ENCODE measurements around the gene CCDC102A. TPM values are rescaled to one million over a fixed set of nuclear protein-coding genes. Genes with fewer than 3 reads are reported as not detected.

CCDC102A gene
- total RNA-seq, 4 donors from 2014 or later: 7.1 to 11.5 (median 8.5) TPM

DNA sequence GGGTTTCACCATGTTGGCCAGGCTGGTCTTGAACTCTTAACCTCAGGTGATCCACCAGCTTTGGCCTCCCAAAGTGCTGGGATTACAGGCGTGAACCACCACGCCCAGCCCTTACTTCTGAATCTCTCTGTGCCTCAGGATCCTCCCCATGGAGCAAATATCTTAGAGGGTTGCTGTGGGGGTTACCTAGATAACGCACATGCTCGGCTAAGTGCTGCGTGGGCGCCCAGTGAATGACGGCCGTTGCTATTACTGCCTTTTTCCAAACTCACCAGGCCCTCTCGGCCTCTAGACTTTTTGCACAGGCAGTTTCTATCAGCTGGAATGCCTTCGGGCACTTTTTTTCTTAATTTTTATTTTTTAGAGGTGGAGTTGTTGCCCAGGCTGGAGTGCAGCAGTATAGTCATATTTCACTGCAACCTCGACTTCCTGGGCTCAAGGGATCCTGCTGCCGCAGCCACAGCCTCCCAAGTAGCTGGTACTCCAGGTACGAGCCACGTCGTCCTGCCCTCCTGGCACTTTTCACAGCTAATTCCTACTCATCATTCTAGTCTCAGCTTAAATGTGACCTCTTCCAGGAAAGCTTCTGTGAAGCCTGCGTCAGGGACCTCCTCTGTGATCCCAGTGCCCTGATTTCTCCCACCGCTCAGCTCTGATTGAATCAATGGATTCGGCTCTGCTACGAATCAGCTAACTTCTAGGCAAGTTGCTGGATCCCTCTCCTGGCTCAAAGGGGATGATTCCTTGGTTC lies 8.6 kb downstream of the CCDC102A start:
- Histone ChIP-seq H3K4me3 (no peak overlapping the region), H3K27ac (no peak overlapping the region), H3K4me1 (peaks cover 21% of the 10 kb centered on the region), H3K27me3 (no peaks in the 10 kb centered on the region), H3K9me3 (no peaks in the 10 kb centered on the region), H3K36me3 (no peaks in the 10 kb centered on the region)
- WGBS: 93% methylated on average over 19 of the region's 19 CpGs
- TF ChIP-seq EP300 (IDR thresholded peaks at IDR 0.05) (no peak), POLR2AphosphoS5 (IDR thresholded peaks at IDR 0.05) (no peak), POLR2A (IDR thresholded peaks at IDR 0.05) (no peak)
- TF ChIP-seq, protein P1, sequence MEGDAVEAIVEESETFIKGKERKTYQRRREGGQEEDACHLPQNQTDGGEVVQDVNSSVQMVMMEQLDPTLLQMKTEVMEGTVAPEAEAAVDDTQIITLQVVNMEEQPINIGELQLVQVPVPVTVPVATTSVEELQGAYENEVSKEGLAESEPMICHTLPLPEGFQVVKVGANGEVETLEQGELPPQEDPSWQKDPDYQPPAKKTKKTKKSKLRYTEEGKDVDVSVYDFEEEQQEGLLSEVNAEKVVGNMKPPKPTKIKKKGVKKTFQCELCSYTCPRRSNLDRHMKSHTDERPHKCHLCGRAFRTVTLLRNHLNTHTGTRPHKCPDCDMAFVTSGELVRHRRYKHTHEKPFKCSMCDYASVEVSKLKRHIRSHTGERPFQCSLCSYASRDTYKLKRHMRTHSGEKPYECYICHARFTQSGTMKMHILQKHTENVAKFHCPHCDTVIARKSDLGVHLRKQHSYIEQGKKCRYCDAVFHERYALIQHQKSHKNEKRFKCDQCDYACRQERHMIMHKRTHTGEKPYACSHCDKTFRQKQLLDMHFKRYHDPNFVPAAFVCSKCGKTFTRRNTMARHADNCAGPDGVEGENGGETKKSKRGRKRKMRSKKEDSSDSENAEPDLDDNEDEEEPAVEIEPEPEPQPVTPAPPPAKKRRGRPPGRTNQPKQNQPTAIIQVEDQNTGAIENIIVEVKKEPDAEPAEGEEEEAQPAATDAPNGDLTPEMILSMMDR (IDR thresholded peaks at IDR 0.05): no peak
- DNase-seq (ENCODE audit: low spot score in 2 of 2): peak in 1 of 2 donors; percentile 37

DNA sequence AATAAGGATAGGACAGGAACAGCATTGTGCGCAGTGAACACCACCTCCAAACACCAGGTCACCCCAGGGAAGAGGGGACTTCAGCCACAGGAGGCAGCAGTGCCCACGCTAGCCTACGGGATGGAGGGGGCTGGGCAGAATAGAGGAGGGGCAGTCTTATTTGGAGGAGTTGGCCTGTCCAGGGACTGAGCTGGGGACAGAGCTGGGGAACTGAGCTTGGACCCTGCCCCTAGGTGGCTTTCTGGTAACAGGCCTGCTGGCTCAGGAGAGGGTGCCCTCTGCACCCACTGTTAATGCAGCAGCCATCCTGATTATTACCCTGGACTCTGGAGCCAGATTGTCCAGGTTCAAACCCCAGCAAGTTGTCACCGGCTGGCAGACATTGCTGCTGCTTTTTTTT lies 9.3 kb downstream of the CCDC102A start:
- WGBS: 94% methylated on average over 4 of the region's 4 CpGs
- DNase-seq (ENCODE audit: low spot score in 2 of 2): no peak
- H3K4me1 ChIP-seq: peaks cover 13% of the 10 kb centered on the region
- H3K36me3 ChIP-seq: peaks cover 3% of the 10 kb centered on the region
- no peak overlapping the region for H3K27ac ChIP-seq
- no peaks in the 10 kb centered on the region for H3K27me3 ChIP-seq
- H3K9me3 ChIP-seq: no peaks in the 10 kb centered on the region
- H3K4me3 ChIP-seq: no peak overlapping the region
- no peak for TF ChIP-seq POLR2AphosphoS5 (IDR thresholded peaks at IDR 0.05)
- TF ChIP-seq, protein P1 (IDR thresholded peaks at IDR 0.05): no peak
- TF ChIP-seq EP300 (IDR thresholded peaks at IDR 0.05): no peak
- no peak for TF ChIP-seq POLR2A (IDR thresholded peaks at IDR 0.05)

DNA sequence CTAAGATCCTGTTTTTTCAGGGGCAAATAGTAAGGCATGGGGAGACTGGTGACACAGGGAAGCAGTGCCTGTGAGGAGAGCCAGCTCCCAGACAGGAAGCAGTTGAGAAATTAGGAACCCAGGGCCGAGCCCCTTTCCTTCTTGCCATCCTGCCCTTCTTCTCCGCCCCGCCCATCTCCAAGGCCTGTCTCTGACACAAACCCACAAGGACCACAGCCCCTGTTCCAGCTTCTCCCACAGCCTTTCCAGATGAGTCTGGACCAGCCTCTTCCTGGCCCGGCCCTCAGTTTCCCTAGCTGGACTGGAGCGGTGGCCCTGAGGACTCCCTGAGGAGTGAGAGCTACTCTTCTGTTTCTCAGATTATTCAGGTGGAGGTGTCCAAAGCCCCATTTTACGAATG lies 9.9 kb downstream of the CCDC102A start:
- peaks cover 11% of the 10 kb centered on the region for H3K4me1 ChIP-seq
- no peaks in the 10 kb centered on the region for H3K27me3 ChIP-seq
- peaks cover 3% of the 10 kb centered on the region for H3K36me3 ChIP-seq
- no peak overlapping the region for H3K4me3 ChIP-seq
- DNase-seq (ENCODE audit: low spot score in 2 of 2): no peak
- TF ChIP-seq EP300 (IDR thresholded peaks at IDR 0.05) (no peak), POLR2AphosphoS5 (IDR thresholded peaks at IDR 0.05) (no peak), POLR2A (IDR thresholded peaks at IDR 0.05) (no peak)
- TF ChIP-seq, protein P1 (IDR thresholded peaks at IDR 0.05): no peak
- no peaks in the 10 kb centered on the region for H3K9me3 ChIP-seq
- 88% methylated on average over 6 of the region's 6 CpGs for WGBS
- no peak overlapping the region for H3K27ac ChIP-seq

DNA sequence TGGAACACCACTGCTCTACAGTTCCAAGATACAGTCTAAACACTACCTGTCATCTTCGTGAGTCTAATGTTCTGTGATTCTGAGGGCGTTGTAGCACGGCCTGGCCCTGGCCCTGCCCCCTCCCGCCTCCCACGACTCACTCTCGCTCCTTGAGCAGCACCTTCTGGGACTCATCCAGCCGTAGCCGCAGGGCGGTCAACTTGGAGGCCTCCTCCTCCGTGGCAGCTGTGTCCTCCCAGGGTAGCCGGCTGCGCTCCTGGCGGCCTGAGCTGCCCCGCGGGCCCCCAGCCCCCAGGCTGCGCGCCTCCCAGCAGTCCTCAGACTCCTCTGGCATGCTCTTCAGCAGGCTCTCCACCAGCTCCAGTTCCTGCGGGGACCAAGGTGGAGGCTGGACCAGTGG lies 10.6 kb downstream of the CCDC102A start:
- TF ChIP-seq, protein P1 (IDR thresholded peaks at IDR 0.05): no peak
- TF ChIP-seq POLR2A (IDR thresholded peaks at IDR 0.05): no peak
- TF ChIP-seq EP300 (IDR thresholded peaks at IDR 0.05): no peak
- TF ChIP-seq POLR2AphosphoS5 (IDR thresholded peaks at IDR 0.05): no peak
- whole genome bisulfite sequencing: 85% methylated on average over 18 of the region's 18 CpGs
- no peaks in the 10 kb centered on the region for H3K9me3 ChIP-seq
- DNase-seq (ENCODE audit: low spot score in 2 of 2): no peak
- no peaks in the 10 kb centered on the region for H3K27me3 ChIP-seq
- H3K4me3 ChIP-seq: no peak overlapping the region
- peaks cover 11% of the 10 kb centered on the region for H3K4me1 ChIP-seq
- no peak overlapping the region for H3K27ac ChIP-seq
- peaks cover 3% of the 10 kb centered on the region for H3K36me3 ChIP-seq

DNA sequence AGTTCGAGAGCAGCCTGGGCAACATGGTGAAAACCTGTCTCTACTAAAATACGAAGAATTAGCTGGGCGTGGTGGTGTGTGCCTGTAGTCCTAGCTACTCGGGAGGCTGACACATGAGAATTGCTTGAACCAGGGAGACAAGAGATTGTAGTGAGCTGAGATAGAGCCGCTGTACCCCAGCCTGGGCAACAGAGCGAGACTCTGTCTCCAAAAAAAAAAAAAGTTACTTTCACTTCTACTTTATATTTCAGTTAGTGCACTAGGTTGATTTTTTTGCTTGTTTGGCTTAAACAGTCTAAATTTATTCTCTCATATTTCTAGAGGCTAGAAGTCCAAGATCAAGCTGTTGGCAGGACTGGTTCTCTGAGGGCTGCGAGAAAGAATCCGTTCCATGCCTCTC lies 13.4 kb downstream of the CCDC102A start:
- no peak for DNase-seq (ENCODE audit: low spot score in 2 of 2)
- WGBS: 85% methylated on average over 8 of the region's 8 CpGs
- H3K4me1 ChIP-seq: peaks cover 5% of the 10 kb centered on the region
- H3K9me3 ChIP-seq: no peaks in the 10 kb centered on the region
- no peak for TF ChIP-seq EP300 (IDR thresholded peaks at IDR 0.05)
- no peak for TF ChIP-seq POLR2A (IDR thresholded peaks at IDR 0.05)
- TF ChIP-seq, protein P1 (IDR thresholded peaks at IDR 0.05): no peak
- no peak for TF ChIP-seq POLR2AphosphoS5 (IDR thresholded peaks at IDR 0.05)
- no peaks in the 10 kb centered on the region for H3K27me3 ChIP-seq
- no peak overlapping the region for H3K4me3 ChIP-seq
- no peak overlapping the region for H3K27ac ChIP-seq
- H3K36me3 ChIP-seq: peaks cover 11% of the 10 kb centered on the region

Measured in suprapubic skin (tissue), 4 donors.